ENCODE measurements around the gene SLC1A2. TPM values are rescaled to one million over a fixed set of nuclear protein-coding genes. Genes with fewer than 3 reads are reported as not detected.
"Not testable (repeated sequence)": the region's sequence is repeated elsewhere in the genome, so short reads cannot be mapped to it uniquely, and the experiment has no call there.

SLC1A2 gene
- total and polyA plus RNA-seq, 2 donors (not counting 3 experiments of a cell fraction or from before 2014, with no cell fraction given) = not detected

GRCh38 chr11:35226756-35227155 lies 192.6 kb downstream of the SLC1A2 start:
- H3K9ac ChIP-seq (replicated peaks; ENCODE audit: extremely low read depth, insufficient read depth, low read length); H3K36me3 ChIP-seq (ENCODE audit: control insufficient read depth in 2 of 2, extremely low read depth in 1 of 2, insufficient read depth in 2 of 2, low read length in 2 of 2); intact Hi-C loops (cut with micrococcal nuclease); DNase-seq (ENCODE audit: low read depth, low spot score); H3K79me2 ChIP-seq (ENCODE audit: control insufficient read depth, insufficient read depth, low read length); H3K4me3 ChIP-seq (replicated peaks in 1 of 3; ENCODE audit: insufficient read depth in 1 of 3, low read depth in 1 of 3, low read length in 3 of 3); H3K9me1 ChIP-seq (replicated peaks; ENCODE audit: control insufficient read depth, extremely low read depth, insufficient read depth, low read length); H2AFZ ChIP-seq (ENCODE audit: low read depth, low read length); dilution Hi-C loops (cut with MboI; ENCODE audit: extremely low pct_ligation_motif_present, low sequenced_read_pairs); H3K4me2 ChIP-seq (ENCODE audit: insufficient read depth, low read length); H4K20me1 ChIP-seq (replicated peaks; ENCODE audit: control insufficient read depth, extremely low read depth, insufficient read depth, low read length); H3K27ac ChIP-seq (ENCODE audit: insufficient read depth, low read depth, low read length); H3K9me3 ChIP-seq (replicated peaks; ENCODE audit: control insufficient read depth, insufficient read depth, low read length); H3K4me1 ChIP-seq (ENCODE audit: control insufficient read depth, extremely low read depth, insufficient read depth, low read length); H3K27me3 ChIP-seq (ENCODE audit: control insufficient read depth in 2 of 2, insufficient read depth in 2 of 2, low read length in 2 of 2); FAIRE-seq; BruUV-seq (replicated peaks); POLR2A ChIA-PET; CTCF ChIA-PET: not testable (repeated sequence)

GRCh38 chr11:35225946-35226520 lies 193.3 kb downstream of the SLC1A2 start:
- Histone ChIP-seq H3K27me3 (ENCODE audit: control insufficient read depth in 2 of 2, insufficient read depth in 2 of 2, low read length in 2 of 2) (no peaks in the 10 kb centered on the region), H3K4me3 (replicated peaks in 1 of 3; ENCODE audit: insufficient read depth in 1 of 3, low read depth in 1 of 3, low read length in 3 of 3) (no peak overlapping the region), H3K9me3 (replicated peaks; ENCODE audit: control insufficient read depth, insufficient read depth, low read length) (no peaks in the 10 kb centered on the region), H3K9me1 (replicated peaks; ENCODE audit: control insufficient read depth, extremely low read depth, insufficient read depth, low read length) (no peaks in the 10 kb centered on the region), H3K79me2 (ENCODE audit: control insufficient read depth, insufficient read depth, low read length) (no peaks in the 10 kb centered on the region), H3K9ac (replicated peaks; ENCODE audit: extremely low read depth, insufficient read depth, low read length) (no peak overlapping the region), H3K27ac (ENCODE audit: insufficient read depth, low read depth, low read length) (no peak overlapping the region), H3K4me2 (ENCODE audit: insufficient read depth, low read length) (no peak overlapping the region), H2AFZ (ENCODE audit: low read depth, low read length) (no peak overlapping the region), H3K36me3 (ENCODE audit: control insufficient read depth in 2 of 2, extremely low read depth in 1 of 2, insufficient read depth in 2 of 2, low read length in 2 of 2) (no peaks in the 10 kb centered on the region), H4K20me1 (replicated peaks; ENCODE audit: control insufficient read depth, extremely low read depth, insufficient read depth, low read length) (no peaks in the 10 kb centered on the region), H3K4me1 (ENCODE audit: control insufficient read depth, extremely low read depth, insufficient read depth, low read length) (no peaks in the 10 kb centered on the region)
- no TSS peak for BruUV-seq (replicated peaks)
- intact Hi-C loops (cut with micrococcal nuclease) = no loop called here
- DNase-seq (ENCODE audit: low read depth, low spot score) (no peak), FAIRE-seq (no peak)
- TF ChIP-seq MAX (IDR thresholded peaks at IDR 0.05; ENCODE audit: insufficient read depth, insufficient read length) (no peak), EZH2 (IDR thresholded peaks at IDR 0.05; ENCODE audit: borderline replicate concordance, low read depth, low read length, severe bottlenecking) (no peak), FOS (IDR thresholded peaks at IDR 0.05; ENCODE audit: borderline replicate concordance, insufficient read depth, low read length) (no peak), MYC (IDR thresholded peaks at IDR 0.05; ENCODE audit: low read depth, low read length) (no peak), JUN (IDR thresholded peaks at IDR 0.05; ENCODE audit: borderline replicate concordance, insufficient read depth, insufficient read length, low read depth) (no peak), POLR2AphosphoS5 (IDR thresholded peaks at IDR 0.05; ENCODE audit: insufficient read depth, low read depth, low read length) (no peak), POLR2A (IDR thresholded peaks at IDR 0.05; ENCODE audit: low read depth, low read length) (no peak), GATA2 (IDR thresholded peaks at IDR 0.05; ENCODE audit: insufficient read depth, insufficient read length, low read depth, low read length) (no peak), CTCF (IDR thresholded peaks at IDR 0.05; ENCODE audit: extremely low read depth in 1 of 2, insufficient read depth in 1 of 2, low read depth in 1 of 2, low read length in 2 of 2) (no peak)
- dilution Hi-C loops (cut with MboI; ENCODE audit: extremely low pct_ligation_motif_present, low sequenced_read_pairs) = no loop called here
- ChIA-PET POLR2A (no interaction called here), CTCF (no interaction called here)

Data from endothelial cell of umbilical vein (primary cell).